Measurements from ENCODE around the gene EMC10.

- TF ChIP-seq REST (IDR thresholded peaks at IDR 0.05; ENCODE audit: low read depth, low read length) = no peak
- no peak for TF ChIP-seq MXI1 (IDR thresholded peaks at IDR 0.05; ENCODE audit: low read depth, low read length)
These were observed 28.6 kb upstream of the EMC10 start for GRCh38 chr19:50447750-50448149.

Measured in SK-N-SH (cell line).